ENCODE measurements around the gene PMP22. TPM values are rescaled to one million over a fixed set of nuclear protein-coding genes. Genes with fewer than 3 reads are reported as not detected.

Gene PMP22
- total RNA-seq: 100 to 1,000 TPM; 116 to 137 (median 123) TPM
- polyA plus RNA-seq: 127 TPM
- long read RNA-seq, donor 1, transcript PMP22-203 (5 exons, 1,817 nt): major isoform, 145 of 208 reads
- long read RNA-seq, donor 1, transcript PMP22-201 (5 exons, 1,861 nt): minor isoform, 15 of 208 reads
- long read RNA-seq, donor 1, partial matches to known transcripts: 37 of 208 reads
- long read RNA-seq, donor 1, other reads (novel, unspliced or antisense): 9 of 208 reads
- long read RNA-seq, donor 2, transcript PMP22-201 (5 exons, 1,861 nt): minor isoform, 13 of 113 reads
- long read RNA-seq, donor 2, transcript PMP22-203 (5 exons, 1,817 nt): major isoform, 84 of 113 reads
- long read RNA-seq, donor 2, partial matches to known transcripts: 9 of 113 reads
- long read RNA-seq, donor 2, other reads (novel, unspliced or antisense): 5 of 113 reads
- long read RNA-seq, donor 3, transcript PMP22-202 (6 exons, 1,795 nt): minor isoform, 6 of 553 reads
- long read RNA-seq, donor 3, transcript PMP22-203 (5 exons, 1,817 nt): major isoform, 407 of 553 reads
- long read RNA-seq, donor 3, transcript PMP22-201 (5 exons, 1,861 nt): minor isoform, 20 of 553 reads
- long read RNA-seq, donor 3, partial matches to known transcripts: 70 of 553 reads
- long read RNA-seq, donor 3, other reads (novel, unspliced or antisense): 44 of 553 reads
- long read RNA-seq, donor 4, transcript PMP22-203 (5 exons, 1,817 nt): major isoform, 123 of 148 reads
- long read RNA-seq, donor 4, transcript PMP22-201 (5 exons, 1,861 nt): minor isoform, 8 of 148 reads
- long read RNA-seq, donor 4, partial matches to known transcripts: 12 of 148 reads
- long read RNA-seq, donor 4, other reads (novel, unspliced or antisense): 4 of 148 reads

DNA sequence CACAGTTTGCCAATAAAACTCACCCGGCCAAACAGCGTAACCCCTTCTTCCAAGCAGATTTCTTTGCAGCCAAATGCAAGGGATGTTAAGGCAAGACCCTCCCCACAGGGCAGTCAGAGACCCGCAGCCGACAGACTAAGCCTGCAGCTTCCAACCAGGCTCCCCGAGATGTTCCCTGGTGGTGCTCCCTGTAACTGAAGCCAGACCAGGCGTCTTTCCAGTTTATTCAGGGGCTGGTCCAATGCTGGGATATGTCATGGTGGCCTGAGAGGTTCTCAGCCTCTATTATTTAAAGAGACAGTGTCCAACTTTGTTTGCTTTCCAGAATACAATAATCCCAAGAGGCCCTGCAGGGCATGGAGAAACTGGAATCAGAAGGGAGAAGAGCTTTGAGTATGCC is at the start of gene PMP22:
Gene PMP22 (minus strand): TSS at position 196 of the 400 bp plus-strand sequence. CDS start 4,599 bp downstream, outside the sequence.
- Histone ChIP-seq H3K27me3 (ENCODE audit: control insufficient read depth, insufficient read depth) (no peaks in the 10 kb centered on the region), H3K4me3 (ENCODE audit: low read length) (peak within 1 kb of the TSS; percentile 35), H3K9me3 (ENCODE audit: control insufficient read depth, low read length) (no peaks in the 10 kb centered on the region), H3K27ac (ENCODE audit: low read length) (peak within 1 kb of the TSS; percentile 38), H3K4me1 (ENCODE audit: control insufficient read depth, insufficient read depth, low read length) (peaks cover 2% of the 10 kb centered on the region)
- 51% methylated on average over 6 of the region's 6 CpGs for WGBS
- DNase-seq: peak in 2 of 3 donors; percentile 38 to 78
- intact Hi-C loops (cut with DNase I): loop anchor here in 1 of 4 donors (10.0 kb wide), 1 partner anchor 130 kb away; no protein-coding TSS in a partner anchor
- ATAC-seq: no peak

DNA sequence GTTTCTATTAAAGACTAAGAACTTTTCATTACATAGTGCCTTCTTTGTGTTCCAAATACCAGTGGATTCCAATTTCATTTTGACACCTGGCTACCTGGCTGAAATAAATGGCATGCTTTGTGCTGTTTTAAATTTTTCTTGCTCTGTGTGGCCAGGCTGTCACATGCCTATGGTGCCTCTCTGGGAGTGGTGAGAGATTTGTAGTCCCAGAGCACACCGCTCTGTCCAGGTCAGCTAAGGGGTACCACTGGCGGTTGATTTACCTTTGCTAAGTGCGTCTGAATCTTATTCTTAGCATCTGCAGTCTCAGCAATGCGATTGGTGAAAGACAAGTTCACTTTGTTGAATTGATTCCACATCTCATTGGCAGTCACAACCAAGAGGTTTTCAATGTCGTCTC is 46.9 kb upstream of the PMP22 start:
- intact Hi-C loops (cut with DNase I): no loop called here
- no peak overlapping the region for H3K27ac ChIP-seq (ENCODE audit: low read length)
- ATAC-seq: no peak
- peaks cover 3% of the 10 kb centered on the region for H3K4me1 ChIP-seq (ENCODE audit: control insufficient read depth, insufficient read depth, low read length)
- H3K27me3 ChIP-seq (ENCODE audit: control insufficient read depth, insufficient read depth): no peaks in the 10 kb centered on the region
- no peak for DNase-seq
- H3K9me3 ChIP-seq (ENCODE audit: control insufficient read depth, low read length): no peaks in the 10 kb centered on the region
- no peak overlapping the region for H3K4me3 ChIP-seq (ENCODE audit: low read length)
- 92% methylated on average over 5 of the region's 5 CpGs for WGBS

- Histone ChIP-seq H3K27me3 (ENCODE audit: control insufficient read depth, insufficient read depth) (no peaks in the 10 kb centered on the region), H3K27ac (ENCODE audit: low read length) (peak overlapping the region; percentile 66)
- intact Hi-C loops (cut with DNase I): no loop called here
These were observed 44.7 kb upstream of the PMP22 start for GRCh38 chr17:15309793-15310192.

DNA sequence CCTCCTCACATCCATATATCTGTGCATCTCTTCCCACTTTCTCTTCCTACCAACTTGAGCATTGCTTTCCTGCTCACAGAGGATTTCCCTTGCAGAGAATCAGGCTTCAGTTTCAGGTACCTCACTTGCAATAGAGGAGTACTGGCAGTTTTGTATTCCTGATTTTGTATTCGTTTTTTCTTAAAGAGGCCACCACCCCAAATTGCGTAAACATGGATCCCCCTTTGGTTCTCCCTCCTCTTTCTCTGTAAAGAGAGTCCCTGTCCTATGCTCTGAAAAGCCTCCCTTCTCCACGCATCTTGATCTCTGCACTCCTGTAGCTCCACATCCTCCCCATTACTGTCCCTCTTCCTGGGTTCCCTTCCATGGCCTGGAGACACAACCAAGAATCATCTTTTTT is 44.1 kb upstream of the PMP22 start:
- H3K27ac ChIP-seq (ENCODE audit: low read length): no peak overlapping the region

More at GRCh38 chr17:15309793-15310192, 44.7 kb upstream of the PMP22 start:
- DNase-seq (no peak), ATAC-seq (peak; percentile 41 to 55)
- Histone ChIP-seq H3K4me3 (ENCODE audit: low read length) (no peak overlapping the region), H3K9me3 (ENCODE audit: control insufficient read depth, low read length) (no peaks in the 10 kb centered on the region), H3K4me1 (ENCODE audit: control insufficient read depth, insufficient read depth, low read length) (peaks cover 3% of the 10 kb centered on the region)
- WGBS: 38% methylated on average over 3 of the region's 3 CpGs

DNA sequence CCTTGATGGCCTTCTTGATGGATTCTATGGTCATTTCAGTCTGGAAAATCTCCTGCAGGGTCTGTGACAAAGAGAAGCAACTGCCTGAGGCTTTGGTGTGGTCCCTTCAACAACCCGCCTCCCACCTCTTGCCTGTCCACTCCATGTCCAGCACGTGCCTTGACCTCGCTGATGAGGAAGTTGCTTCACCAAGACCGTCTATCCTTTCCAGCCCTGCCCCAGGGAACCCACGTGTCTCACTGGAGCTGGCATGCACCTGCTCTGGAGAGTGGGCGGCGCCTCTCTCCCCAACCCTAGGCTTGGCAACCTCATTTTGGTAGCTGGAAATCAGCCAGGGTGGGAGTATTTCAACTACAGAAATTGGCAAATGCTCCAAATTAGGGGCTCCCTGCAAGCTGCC is 43.6 kb upstream of the PMP22 start:
- DNase-seq (no peak), ATAC-seq (no peak)
- peaks cover 3% of the 10 kb centered on the region for H3K4me1 ChIP-seq (ENCODE audit: control insufficient read depth, insufficient read depth, low read length)
- intact Hi-C loops (cut with DNase I): no loop called here
- no peaks in the 10 kb centered on the region for H3K9me3 ChIP-seq (ENCODE audit: control insufficient read depth, low read length)
- H3K27ac ChIP-seq (ENCODE audit: low read length): no peak overlapping the region
- no peak overlapping the region for H3K4me3 ChIP-seq (ENCODE audit: low read length)
- WGBS: 89% methylated on average over 7 of the region's 7 CpGs
- H3K27me3 ChIP-seq (ENCODE audit: control insufficient read depth, insufficient read depth): no peaks in the 10 kb centered on the region

More for the DNA sequence above, 44.1 kb upstream of the PMP22 start:
- intact Hi-C loops (cut with DNase I): no loop called here
- no peak for ATAC-seq
- WGBS: 57% methylated on average over 3 of the region's 3 CpGs
- H3K27me3 ChIP-seq (ENCODE audit: control insufficient read depth, insufficient read depth): no peaks in the 10 kb centered on the region
- no peak overlapping the region for H3K4me3 ChIP-seq (ENCODE audit: low read length)
- no peaks in the 10 kb centered on the region for H3K9me3 ChIP-seq (ENCODE audit: control insufficient read depth, low read length)
- peaks cover 3% of the 10 kb centered on the region for H3K4me1 ChIP-seq (ENCODE audit: control insufficient read depth, insufficient read depth, low read length)
- DNase-seq: no peak

DNA sequence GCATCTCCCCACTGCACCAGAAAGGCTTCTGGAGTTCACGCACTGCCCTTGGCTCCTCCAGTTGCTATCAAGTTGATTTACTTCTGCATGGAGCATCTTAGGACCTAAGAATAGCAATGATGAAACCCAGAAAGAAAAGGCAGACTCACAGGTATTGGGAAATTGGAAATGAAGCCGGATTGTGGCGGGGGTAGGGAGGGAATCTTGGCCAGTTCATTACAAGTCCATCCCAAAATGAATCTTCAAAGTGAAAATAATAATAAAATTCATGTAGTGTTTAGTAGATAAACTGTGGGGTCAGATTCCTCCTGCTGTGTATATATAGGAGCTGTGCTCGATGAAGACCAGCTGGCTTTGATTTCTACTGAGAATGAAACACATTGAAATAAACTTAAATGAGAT is 42.6 kb upstream of the PMP22 start:
- H3K4me1 ChIP-seq (ENCODE audit: control insufficient read depth, insufficient read depth, low read length): peaks cover 3% of the 10 kb centered on the region
- ATAC-seq (no peak), DNase-seq (no peak)
- H3K4me3 ChIP-seq (ENCODE audit: low read length): no peak overlapping the region
- no peaks in the 10 kb centered on the region for H3K9me3 ChIP-seq (ENCODE audit: control insufficient read depth, low read length)
- H3K27me3 ChIP-seq (ENCODE audit: control insufficient read depth, insufficient read depth): no peaks in the 10 kb centered on the region
- 63% methylated on average over 4 of the region's 4 CpGs for WGBS
- H3K27ac ChIP-seq (ENCODE audit: low read length): no peak overlapping the region
- intact Hi-C loops (cut with DNase I): no loop called here

DNA sequence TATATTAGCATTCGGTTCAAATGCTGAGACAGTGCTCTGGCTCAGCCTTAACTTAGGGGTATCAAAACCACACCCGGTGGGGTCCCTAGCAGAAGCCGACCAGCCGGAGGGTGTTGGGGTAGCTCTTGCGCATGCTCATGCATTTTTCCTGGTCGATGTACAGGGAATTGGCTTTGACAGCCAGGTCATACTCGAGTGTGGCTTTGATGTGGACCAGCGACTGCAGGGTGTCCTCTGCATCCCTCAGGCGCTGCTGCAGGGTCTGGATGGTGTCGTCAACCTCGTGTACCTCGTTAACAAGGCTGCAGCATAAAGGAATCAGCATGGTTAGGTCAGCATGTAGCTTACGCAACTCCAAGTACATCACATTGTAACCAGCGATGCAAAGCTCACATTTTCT is 38.7 kb upstream of the PMP22 start:
- Histone ChIP-seq H3K9me3 (ENCODE audit: control insufficient read depth, low read length) (peaks cover 2% of the 10 kb centered on the region), H3K27me3 (ENCODE audit: control insufficient read depth, insufficient read depth) (no peaks in the 10 kb centered on the region), H3K4me3 (ENCODE audit: low read length) (no peak overlapping the region), H3K4me1 (ENCODE audit: control insufficient read depth, insufficient read depth, low read length) (no peaks in the 10 kb centered on the region), H3K27ac (ENCODE audit: low read length) (no peak overlapping the region)
- intact Hi-C loops (cut with DNase I): no loop called here
- 91% methylated on average over 14 of the region's 14 CpGs for WGBS
- ATAC-seq (no peak), DNase-seq (no peak)

GRCh38 chr17:15303268-15303667 is 38.1 kb upstream of the PMP22 start:
- 24% methylated on average over 3 of the region's 3 CpGs for WGBS
- H3K9me3 ChIP-seq (ENCODE audit: control insufficient read depth, low read length): peaks cover 2% of the 10 kb centered on the region

DNA sequence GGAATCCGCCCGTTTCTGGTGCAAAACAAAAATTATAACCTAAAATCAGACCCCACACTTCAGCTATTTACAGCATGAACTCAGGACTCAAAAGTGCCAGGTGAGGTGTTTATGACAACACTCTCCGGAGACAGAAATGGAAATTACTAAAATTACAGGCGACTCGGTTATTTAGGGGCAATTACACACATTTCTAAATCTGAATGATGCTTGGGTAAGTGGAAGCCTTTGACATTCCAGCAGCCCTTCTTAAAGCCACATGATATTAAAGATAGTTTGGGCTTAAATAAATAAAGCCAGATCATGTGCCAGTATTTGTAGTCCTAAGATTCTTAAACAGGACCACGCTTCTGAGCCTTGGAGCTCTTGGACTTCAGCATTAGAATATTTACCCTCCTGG is 36.7 kb upstream of the PMP22 start:
- Histone ChIP-seq H3K27me3 (ENCODE audit: control insufficient read depth, insufficient read depth) (no peaks in the 10 kb centered on the region), H3K27ac (ENCODE audit: low read length) (no peak overlapping the region), H3K4me1 (ENCODE audit: control insufficient read depth, insufficient read depth, low read length) (no peaks in the 10 kb centered on the region), H3K4me3 (ENCODE audit: low read length) (no peak overlapping the region), H3K9me3 (ENCODE audit: control insufficient read depth, low read length) (peaks cover 2% of the 10 kb centered on the region)
- DNase-seq: no peak
- no peak for ATAC-seq
- WGBS: 76% methylated on average over 6 of the region's 6 CpGs
- intact Hi-C loops (cut with DNase I): no loop called here

More at GRCh38 chr17:15303268-15303667, 38.1 kb upstream of the PMP22 start:
- no peak overlapping the region for H3K4me3 ChIP-seq (ENCODE audit: low read length)
- intact Hi-C loops (cut with DNase I): no loop called here
- no peaks in the 10 kb centered on the region for H3K4me1 ChIP-seq (ENCODE audit: control insufficient read depth, insufficient read depth, low read length)
- DNase-seq (no peak), ATAC-seq (no peak)
- H3K27me3 ChIP-seq (ENCODE audit: control insufficient read depth, insufficient read depth): no peaks in the 10 kb centered on the region
- H3K27ac ChIP-seq (ENCODE audit: low read length): no peak overlapping the region

- Histone ChIP-seq H3K27ac (ENCODE audit: low read length) (no peak overlapping the region), H3K27me3 (ENCODE audit: control insufficient read depth, insufficient read depth) (no peaks in the 10 kb centered on the region), H3K9me3 (ENCODE audit: control insufficient read depth, low read length) (peaks cover 2% of the 10 kb centered on the region), H3K4me1 (ENCODE audit: control insufficient read depth, insufficient read depth, low read length) (no peaks in the 10 kb centered on the region), H3K4me3 (ENCODE audit: low read length) (no peak overlapping the region)
- no peak for DNase-seq
- ATAC-seq: no peak
- 74% methylated on average over 5 of the region's 5 CpGs for WGBS
- intact Hi-C loops (cut with DNase I): no loop called here
These were observed 33.0 kb upstream of the PMP22 start for GRCh38 chr17:15298176-15298575.

- H3K9me3 ChIP-seq (ENCODE audit: control insufficient read depth, low read length): no peaks in the 10 kb centered on the region
- DNase-seq: no peak
- intact Hi-C loops (cut with DNase I): no loop called here
- no peak for ATAC-seq
- H3K27ac ChIP-seq (ENCODE audit: low read length): no peak overlapping the region
- 41% methylated on average over 3 of the region's 3 CpGs for WGBS
- H3K27me3 ChIP-seq (ENCODE audit: control insufficient read depth, insufficient read depth): no peaks in the 10 kb centered on the region
- H3K4me3 ChIP-seq (ENCODE audit: low read length): no peak overlapping the region
- no peaks in the 10 kb centered on the region for H3K4me1 ChIP-seq (ENCODE audit: control insufficient read depth, insufficient read depth, low read length)
These were observed 28.4 kb upstream of the PMP22 start for GRCh38 chr17:15293558-15293957.

Data from right cardiac atrium (tissue), 5 donors.